Pancreas (tissue), 10 donors: ENCODE measurements around the gene CRYBA4. TPM values are rescaled to one million over a fixed set of nuclear protein-coding genes. Genes with fewer than 3 reads are reported as not detected.

Experiments used
- ATAC-seq, 4 donors: fragments of 200-7000 bp; cut with Tn5 transposase; one replicate each; pipeline versions ENCODE4 v1.8.0 to v1.9.1; 2020; ENCODE audit warnings: mild to moderate bottlenecking in 4 of 4, moderate library complexity in 4 of 4
- DNase-seq, 6 donors: peaks; one replicate each; pipeline ENCODE4 v3.0.0-alpha.2; 2020
- FAIRE-seq: peaks from 2 replicates; lab custom pipeline; 2012; peaks lifted over from hg19 to GRCh38; lab: Jason Lieb, UNC
- H3K27ac ChIP-seq, 4 donors: fragments of 200-600 bp; sonication (generic); 1 replicate in 3 of 4; 2 replicates in 1 of 4; pipeline versions ENCODE4 v1.5.0 to v1.8.0; 2020
- H3K27me3 ChIP-seq, 4 donors: fragments of 200-600 bp; one replicate each; pipeline ENCODE4 v1.8.0; 2021
- H3K36me3 ChIP-seq, 3 donors: fragments of 200-600 bp; sonication (generic) in 1 of 3; one replicate each; pipeline versions ENCODE4 v1.5.0 to v1.8.0; 2020 to 2021
- H3K4me1 ChIP-seq, 3 donors: fragments of 200-600 bp; one replicate each; pipeline ENCODE4 v1.8.0; 2021
- H3K4me3 ChIP-seq, 4 donors: fragments of 200-600 bp; sonication (generic) in 2 of 4; one replicate each; pipeline versions ENCODE4 v1.5.0 to v1.8.0; 2020 to 2021
- H3K9me3 ChIP-seq, 4 donors: fragments of 200-600 bp; one replicate each; pipeline ENCODE4 v1.8.0; 2021
- CTCF ChIP-seq, 4 donors: fragments of 200-600 bp; sonication (generic) in 3 of 4; IDR thresholded peaks; one replicate each; pipeline versions ENCODE4 v1.5.0 to v1.8.0; 2021; ENCODE audit warnings: antibody characterized with exemption in 4 of 4
- WGBS, 2 donors: extraction: QIAGEN DNeasy Blood & Tissue Kit; methylation state at CpG; one replicate each; pipeline ENCODE4 v1.1.7; 2013; 5-methylcytosine and 5-hydroxymethylcytosine counted together
- intact Hi-C, 3 donors: fragments of 100-400 bp; cut with DNase I; formaldehyde crosslinking; loops; one replicate each; pipeline versions ENCODE4 v1.11.1 to v1.14.2; 2022
- polyA plus RNA-seq, 2 donors: library from polyadenylated mRNA; stranded (reverse); fragments of 200-250 nt; gene quantifications; one replicate each; pipeline ENCODE4 v1.2.3, GENCODE V29; 2013
- total RNA-seq, 6 donors: library from RNA; stranded (reverse); fragmentation: NEBNext Ultra II Directional in 4 of 6; extraction: Animal tissue kit (Norgen Biotek cat#: 25700) in 4 of 6; gene quantifications; one replicate each; pipeline versions ENCODE4 v1.2.1 to v1.2.4, GENCODE V29; 2021 to 2023
- donor health status: healthy with polysubstance abuse.
- donor health status: DM: no; HTN: no; CAD: no; lungs with moderate emphysema.
- donor health status: DM: no; HTN: no; CAD: no.
- donor health status: control.
- donor health status: control.
- donor health status: Bipolar disorder and iron deficiency.
- donor health status: DM: yes; HTN: yes; CAD: no.
- donor health status: DM: no; HTN: no; CAD: no.
- donor health status: DM: no; HTN: no; CAD: no.
- donor health status: DM: yes; HTN: yes; CAD: no.

The CRYBA4 gene
- total and polyA plus RNA-seq, 8 donors, result 0.19 TPM; not detected in 7

- Histone ChIP-seq H3K27ac (no peak overlapping the region), H3K9me3 (no peaks in the 10 kb centered on the region), H3K36me3 (no peaks in the 10 kb centered on the region), H3K4me3 (no peak overlapping the region), H3K4me1 (no peaks in the 10 kb centered on the region), H3K27me3 (no peaks in the 10 kb centered on the region)
- WGBS, 2 donors, result 75 to 81% methylated on average over 7 of the region's 7 CpGs
- FAIRE-seq (no peak), DNase-seq (no peak), ATAC-seq (no peak)
- TF ChIP-seq CTCF (IDR thresholded peaks at IDR 0.05), result no peak
- intact Hi-C loops, result no loop called here
Measured at GRCh38 chr22:26577081-26577480, 44.7 kb upstream of the CRYBA4 start.

- no peak for DNase-seq
- H3K27ac ChIP-seq, result no peak overlapping the region
- no peaks in the 10 kb centered on the region for H3K36me3 ChIP-seq
- 75 to 79% methylated on average over 10 of the region's 10 CpGs for WGBS, 2 donors
- H3K4me3 ChIP-seq, result no peak overlapping the region
- peak in 3 of 4 donors; percentile 32 to 58 (median 49) for ATAC-seq
- FAIRE-seq, result no peak
- intact Hi-C loops, result no loop called here
- no peaks in the 10 kb centered on the region for H3K9me3 ChIP-seq
- no peak for TF ChIP-seq CTCF (IDR thresholded peaks at IDR 0.05)
- no peaks in the 10 kb centered on the region for H3K27me3 ChIP-seq
- H3K4me1 ChIP-seq, result no peaks in the 10 kb centered on the region
Measured at GRCh38 chr22:26579331-26579886, 42.4 kb upstream of the CRYBA4 start.

GRCh38 chr22:26580240-26580962 is 41.4 kb upstream of the CRYBA4 start:
- ATAC-seq, result no peak

GRCh38 chr22:26581026-26581425 is 40.7 kb upstream of the CRYBA4 start:
- no peaks in the 10 kb centered on the region for H3K9me3 ChIP-seq
- H3K27ac ChIP-seq, result no peak overlapping the region
- no peak overlapping the region for H3K4me3 ChIP-seq
- no peak for DNase-seq
- TF ChIP-seq CTCF (IDR thresholded peaks at IDR 0.05), result no peak
- peaks cover 0 to 9% (median 0%) of the 10 kb centered on the region in 3 donors for H3K4me1 ChIP-seq
- H3K27me3 ChIP-seq, result no peaks in the 10 kb centered on the region
- intact Hi-C loops, result no loop called here
- FAIRE-seq, result no peak
- ATAC-seq, result no peak
- 42 to 78% methylated on average over 1 of the region's 1 CpG for WGBS, 2 donors
- no peaks in the 10 kb centered on the region for H3K36me3 ChIP-seq

More at GRCh38 chr22:26580240-26580962, 41.4 kb upstream of the CRYBA4 start:
- intact Hi-C loops, result no loop called here
- H3K27ac ChIP-seq, result no peak overlapping the region
- WGBS, 2 donors, result 83% methylated on average over 13 of the region's 13 CpGs
- DNase-seq (no peak), FAIRE-seq (no peak)
- H3K36me3 ChIP-seq, result no peaks in the 10 kb centered on the region
- H3K27me3 ChIP-seq, result no peaks in the 10 kb centered on the region
- H3K9me3 ChIP-seq, result no peaks in the 10 kb centered on the region
- no peak overlapping the region for H3K4me3 ChIP-seq
- peaks cover 0 to 5% (median 0%) of the 10 kb centered on the region in 3 donors for H3K4me1 ChIP-seq
- TF ChIP-seq CTCF (IDR thresholded peaks at IDR 0.05), result no peak

GRCh38 chr22:26581633-26582168 is 40.1 kb upstream of the CRYBA4 start:
- H3K27ac ChIP-seq, result no peak overlapping the region
- DNase-seq, result no peak
- no peak for FAIRE-seq
- ATAC-seq, result no peak
- no peaks in the 10 kb centered on the region for H3K36me3 ChIP-seq
- peaks cover 0 to 12% (median 0%) of the 10 kb centered on the region in 3 donors for H3K4me1 ChIP-seq
- no peak for TF ChIP-seq CTCF (IDR thresholded peaks at IDR 0.05)
- intact Hi-C loops, result no loop called here
- H3K27me3 ChIP-seq, result no peaks in the 10 kb centered on the region
- no peak overlapping the region for H3K4me3 ChIP-seq
- 96 to 97% methylated on average over 8 of the region's 8 CpGs for WGBS, 2 donors
- no peaks in the 10 kb centered on the region for H3K9me3 ChIP-seq
